ENCODE measurements around the gene SMIM1.

The SMIM1 gene

GRCh38 chr1:3733094-3733882 is 39.3 kb upstream of the SMIM1 start:
- no peak for DNase-seq
- TF ChIP-seq GATA1 (IDR thresholded peaks at IDR 0.05; ENCODE audit: low read depth, low read length), result no peak
- peak; percentile 21 for TF ChIP-seq POLR2A (IDR thresholded peaks at IDR 0.05; ENCODE audit: low read length)

DNA sequence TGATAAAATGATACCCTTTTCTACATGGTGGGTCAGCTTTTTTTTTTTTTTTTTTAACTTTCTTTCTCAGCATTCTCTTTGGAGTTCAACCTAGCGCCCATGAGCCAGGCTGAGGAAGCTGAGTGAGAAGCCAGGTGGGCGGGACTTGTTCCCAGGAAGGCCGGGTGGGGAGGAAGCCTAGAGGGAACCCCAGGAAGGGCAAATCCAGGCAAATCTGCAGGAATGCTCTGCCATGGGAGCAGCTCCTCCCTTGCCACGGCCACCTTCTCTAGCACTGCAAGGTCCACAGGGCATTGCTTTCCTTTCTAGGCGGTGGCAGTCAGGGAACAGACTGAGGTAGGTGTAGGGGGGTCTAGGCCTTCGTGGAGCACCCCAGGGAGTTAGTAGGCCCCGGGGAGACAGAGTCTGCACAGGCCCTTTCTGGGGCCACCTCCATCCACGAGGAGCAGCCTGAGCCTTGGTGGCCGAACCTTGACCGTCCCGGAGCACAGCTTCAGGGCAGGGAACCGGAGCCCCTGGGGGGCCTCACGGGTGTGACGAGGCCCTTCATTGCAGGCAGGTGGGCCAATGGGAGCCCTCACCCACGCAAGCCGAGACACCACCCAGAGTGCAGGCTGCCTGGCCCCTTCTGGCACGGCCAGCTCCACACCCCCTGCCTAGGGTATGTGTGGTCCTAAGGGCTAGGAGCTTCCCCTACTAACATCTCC is 38.5 kb upstream of the SMIM1 start:
- no peak for DNase-seq
- TF ChIP-seq GATA1 (IDR thresholded peaks at IDR 0.05; ENCODE audit: low read depth, low read length) (no peak), POLR2A (IDR thresholded peaks at IDR 0.05; ENCODE audit: low read length) (no peak)

- no peak for DNase-seq
- TF ChIP-seq GATA1 (IDR thresholded peaks at IDR 0.05; ENCODE audit: low read depth, low read length), result no peak
- TF ChIP-seq POLR2A (IDR thresholded peaks at IDR 0.05; ENCODE audit: low read length), result peak; percentile 41
Measured at GRCh38 chr1:3734602-3735001, 37.9 kb upstream of the SMIM1 start.

- no peak for DNase-seq
Measured at GRCh38 chr1:3735027-3735681, 37.4 kb upstream of the SMIM1 start.

DNA sequence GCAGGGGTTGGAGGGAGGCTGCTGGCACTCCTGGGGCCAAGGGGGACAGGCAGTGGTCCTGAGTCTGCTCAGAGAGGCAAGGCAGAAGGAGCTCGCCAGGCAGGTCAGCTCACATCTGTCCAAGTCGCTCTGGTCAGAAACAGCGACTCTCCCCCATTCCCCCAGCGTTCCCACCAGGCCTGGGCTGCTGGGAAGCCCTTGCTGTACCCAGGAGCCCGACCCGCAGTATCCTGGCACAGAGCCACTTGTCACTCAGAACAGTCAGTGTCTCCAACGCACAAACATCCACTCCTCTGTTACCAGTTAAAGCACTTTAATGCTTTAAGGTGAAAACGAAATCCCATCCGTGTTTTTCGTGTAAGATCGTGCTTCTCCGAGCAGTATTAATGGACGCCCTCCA is 36.9 kb upstream of the SMIM1 start:
- DNase-seq, result no peak
- TF ChIP-seq GATA1 (IDR thresholded peaks at IDR 0.05; ENCODE audit: low read depth, low read length) (no peak), POLR2A (IDR thresholded peaks at IDR 0.05; ENCODE audit: low read length) (no peak)

More at GRCh38 chr1:3735027-3735681, 37.4 kb upstream of the SMIM1 start:
- TF ChIP-seq GATA1 (IDR thresholded peaks at IDR 0.05; ENCODE audit: low read depth, low read length) (no peak), POLR2A (IDR thresholded peaks at IDR 0.05; ENCODE audit: low read length) (no peak)

- no peak for DNase-seq
- TF ChIP-seq GATA1 (IDR thresholded peaks at IDR 0.05; ENCODE audit: low read depth, low read length) (no peak), POLR2A (IDR thresholded peaks at IDR 0.05; ENCODE audit: low read length) (no peak)
Measured at GRCh38 chr1:3736131-3736561, 36.4 kb upstream of the SMIM1 start.

- DNase-seq, result no peak
- TF ChIP-seq POLR2A (IDR thresholded peaks at IDR 0.05; ENCODE audit: low read length), result no peak
Measured at GRCh38 chr1:3736708-3737107, 35.8 kb upstream of the SMIM1 start.

DNA sequence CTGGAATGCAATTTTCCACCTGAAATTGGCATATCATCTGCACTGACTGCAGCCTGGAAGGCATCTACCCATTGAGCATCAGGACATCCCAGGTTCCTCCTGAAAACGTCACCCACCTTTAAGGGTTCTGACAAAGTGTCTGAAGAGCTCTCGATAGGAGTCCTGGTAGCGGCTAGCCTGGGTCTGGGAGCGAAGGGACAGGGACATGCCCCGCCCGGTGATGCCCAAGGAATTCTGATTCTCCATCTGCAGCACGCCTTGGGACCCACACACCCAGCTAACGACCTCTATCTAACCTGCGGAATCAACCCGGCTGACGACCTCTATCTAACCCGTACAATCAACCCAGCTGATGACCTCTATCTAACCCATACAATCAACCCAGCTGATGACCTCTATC is 33.6 kb upstream of the SMIM1 start:
- no peak for DNase-seq
- no peak for TF ChIP-seq GATA1 (IDR thresholded peaks at IDR 0.05; ENCODE audit: low read depth, low read length)
- no peak for TF ChIP-seq POLR2A (IDR thresholded peaks at IDR 0.05; ENCODE audit: low read length)

- DNase-seq, result no peak
- no peak for TF ChIP-seq GATA1 (IDR thresholded peaks at IDR 0.05; ENCODE audit: low read depth, low read length)
- no peak for TF ChIP-seq POLR2A (IDR thresholded peaks at IDR 0.05; ENCODE audit: low read length)
Measured at GRCh38 chr1:3740042-3740441, 32.5 kb upstream of the SMIM1 start.

GRCh38 chr1:3740752-3741151 is 31.8 kb upstream of the SMIM1 start:
- TF ChIP-seq POLR2A (IDR thresholded peaks at IDR 0.05; ENCODE audit: low read length) (no peak), GATA1 (IDR thresholded peaks at IDR 0.05; ENCODE audit: low read depth, low read length) (no peak)
- DNase-seq, result no peak

DNA sequence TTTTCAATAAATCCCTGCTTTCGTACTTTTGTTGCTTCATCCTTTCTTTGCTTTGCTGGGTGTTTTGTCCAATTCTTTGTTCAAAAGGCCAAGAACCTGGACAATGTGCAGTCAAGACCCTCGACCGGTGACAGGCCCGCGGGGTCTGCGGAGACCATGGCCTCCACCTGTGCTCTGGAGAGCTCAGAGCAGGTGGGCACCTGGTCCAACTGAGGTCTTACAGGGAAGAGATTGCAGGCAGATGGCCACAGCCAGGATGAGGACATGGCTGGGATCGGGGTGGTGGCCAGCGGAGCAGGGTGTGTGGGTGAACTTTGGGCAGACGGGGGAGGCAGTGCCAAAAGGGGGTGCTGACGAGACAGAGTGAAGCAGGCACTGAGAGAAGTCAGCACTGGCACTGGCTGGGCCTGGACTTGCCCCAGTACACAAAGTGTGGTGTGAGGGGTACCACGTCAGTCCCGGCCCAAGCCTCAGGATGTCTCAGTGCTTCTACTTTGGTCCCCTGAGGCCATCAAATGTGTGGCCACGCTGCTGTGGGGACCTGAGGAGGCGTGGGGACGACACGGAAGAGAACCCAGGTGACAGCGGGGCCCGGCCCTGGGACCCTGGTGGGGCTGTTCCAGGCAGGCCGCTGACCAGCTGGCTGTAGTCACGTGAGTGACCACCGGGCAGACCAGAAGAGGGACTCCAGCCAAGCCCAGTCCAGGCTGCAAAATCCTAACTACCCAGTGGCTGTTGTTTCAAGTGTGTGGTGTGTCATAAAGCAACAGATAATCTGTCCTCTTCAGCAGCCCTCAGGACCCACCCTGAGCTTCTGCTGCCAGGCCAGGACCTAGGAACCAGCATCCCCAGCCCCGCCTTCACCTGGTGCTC is 30.7 kb upstream of the SMIM1 start:
- DNase-seq, result no peak
- TF ChIP-seq GATA1 (IDR thresholded peaks at IDR 0.05; ENCODE audit: low read depth, low read length) (no peak), POLR2A (IDR thresholded peaks at IDR 0.05; ENCODE audit: low read length) (no peak)

DNA sequence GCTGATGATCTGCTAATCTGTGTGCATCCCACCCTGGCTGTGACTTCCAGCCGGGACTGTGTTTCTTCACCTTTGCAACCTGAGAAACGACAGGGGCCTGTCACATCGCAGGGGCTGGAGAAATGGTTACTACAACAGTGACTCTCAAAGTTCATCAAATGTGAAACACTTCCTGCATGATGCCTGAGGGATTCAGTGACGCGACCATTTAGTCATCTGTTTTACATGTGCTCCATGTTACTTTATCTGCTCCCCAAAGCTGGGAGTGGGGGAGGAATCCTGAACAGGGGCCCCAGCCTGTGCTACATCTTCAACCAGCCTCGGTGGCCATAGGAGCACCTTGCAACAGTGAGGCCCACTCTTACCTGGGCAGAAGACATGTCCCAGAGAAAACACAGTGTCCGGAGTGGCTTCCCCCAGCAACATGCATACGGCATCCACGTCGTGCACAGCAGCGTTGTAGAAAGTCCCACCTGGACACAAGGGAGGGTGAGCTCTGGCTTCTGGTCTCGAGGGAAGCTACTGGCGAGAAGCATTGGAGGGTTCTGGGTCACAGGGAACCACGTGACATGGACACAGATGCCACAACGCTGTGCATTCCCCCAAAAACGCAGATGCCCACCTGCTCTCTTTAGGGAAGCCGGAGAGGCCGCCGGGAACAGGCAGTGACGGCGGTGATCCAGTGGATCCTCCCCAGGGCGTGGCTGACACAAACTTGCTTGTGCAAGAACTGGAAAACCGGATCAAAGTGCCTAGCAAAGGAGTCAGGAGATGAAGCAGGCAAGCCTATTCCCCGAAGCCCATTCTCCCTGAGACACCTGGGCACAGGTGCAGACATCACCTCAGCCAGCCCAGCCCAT is 29.9 kb upstream of the SMIM1 start:
- TF ChIP-seq POLR2A (IDR thresholded peaks at IDR 0.05; ENCODE audit: low read length) (no peak), GATA1 (IDR thresholded peaks at IDR 0.05; ENCODE audit: low read depth, low read length) (no peak)
- DNase-seq, result no peak

DNA sequence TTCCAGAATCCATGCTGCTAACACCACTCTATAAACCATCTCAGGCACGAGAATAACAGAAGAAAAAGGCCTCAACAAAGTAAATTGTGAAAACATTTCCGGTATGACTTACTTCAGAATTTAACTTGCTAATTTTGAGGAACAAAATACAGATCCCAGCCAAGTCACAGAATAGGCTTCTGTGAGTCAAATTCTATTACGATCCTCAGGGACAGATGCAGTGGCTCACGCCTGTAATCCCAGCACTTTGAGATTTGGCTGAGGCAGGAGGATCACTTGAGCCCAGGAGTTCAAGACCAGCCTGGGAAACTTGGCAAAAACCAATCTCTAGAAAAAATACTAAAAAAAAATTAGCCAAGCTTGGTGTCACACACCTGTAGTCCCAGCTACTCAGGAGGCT is 29.1 kb upstream of the SMIM1 start:
- no peak for DNase-seq
- TF ChIP-seq POLR2A (IDR thresholded peaks at IDR 0.05; ENCODE audit: low read length) (no peak), GATA1 (IDR thresholded peaks at IDR 0.05; ENCODE audit: low read depth, low read length) (no peak)
